Measurements from ENCODE around the gene NEDD9. TPM values are rescaled to one million over a fixed set of nuclear protein-coding genes. Genes with fewer than 3 reads are reported as not detected.

The NEDD9 gene
- total and polyA plus RNA-seq, 2 experiments from 2014 or later = 4.4 to 13.0 TPM

DNA sequence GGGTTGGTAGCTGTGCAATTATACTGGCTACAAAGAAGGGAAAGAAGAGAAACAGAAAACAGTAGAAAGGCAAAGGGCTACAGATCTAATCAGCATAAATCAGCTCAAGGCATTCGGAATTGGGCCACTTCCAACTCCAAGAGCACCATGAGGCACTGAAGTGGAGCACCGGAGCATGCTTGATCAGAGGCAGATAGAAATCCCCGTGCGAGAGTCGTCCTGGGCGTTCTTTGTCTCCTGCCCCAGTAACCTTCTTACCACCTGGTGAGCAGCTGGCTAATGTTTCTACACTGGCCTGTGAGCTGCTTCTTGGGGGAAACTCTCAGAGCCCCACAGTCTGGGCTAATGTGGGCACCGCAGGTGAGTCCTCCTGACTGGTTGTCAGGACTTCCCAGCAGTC lies 16.7 kb downstream of the NEDD9 start (continued):
- TF ChIP-seq, protein P1, sequence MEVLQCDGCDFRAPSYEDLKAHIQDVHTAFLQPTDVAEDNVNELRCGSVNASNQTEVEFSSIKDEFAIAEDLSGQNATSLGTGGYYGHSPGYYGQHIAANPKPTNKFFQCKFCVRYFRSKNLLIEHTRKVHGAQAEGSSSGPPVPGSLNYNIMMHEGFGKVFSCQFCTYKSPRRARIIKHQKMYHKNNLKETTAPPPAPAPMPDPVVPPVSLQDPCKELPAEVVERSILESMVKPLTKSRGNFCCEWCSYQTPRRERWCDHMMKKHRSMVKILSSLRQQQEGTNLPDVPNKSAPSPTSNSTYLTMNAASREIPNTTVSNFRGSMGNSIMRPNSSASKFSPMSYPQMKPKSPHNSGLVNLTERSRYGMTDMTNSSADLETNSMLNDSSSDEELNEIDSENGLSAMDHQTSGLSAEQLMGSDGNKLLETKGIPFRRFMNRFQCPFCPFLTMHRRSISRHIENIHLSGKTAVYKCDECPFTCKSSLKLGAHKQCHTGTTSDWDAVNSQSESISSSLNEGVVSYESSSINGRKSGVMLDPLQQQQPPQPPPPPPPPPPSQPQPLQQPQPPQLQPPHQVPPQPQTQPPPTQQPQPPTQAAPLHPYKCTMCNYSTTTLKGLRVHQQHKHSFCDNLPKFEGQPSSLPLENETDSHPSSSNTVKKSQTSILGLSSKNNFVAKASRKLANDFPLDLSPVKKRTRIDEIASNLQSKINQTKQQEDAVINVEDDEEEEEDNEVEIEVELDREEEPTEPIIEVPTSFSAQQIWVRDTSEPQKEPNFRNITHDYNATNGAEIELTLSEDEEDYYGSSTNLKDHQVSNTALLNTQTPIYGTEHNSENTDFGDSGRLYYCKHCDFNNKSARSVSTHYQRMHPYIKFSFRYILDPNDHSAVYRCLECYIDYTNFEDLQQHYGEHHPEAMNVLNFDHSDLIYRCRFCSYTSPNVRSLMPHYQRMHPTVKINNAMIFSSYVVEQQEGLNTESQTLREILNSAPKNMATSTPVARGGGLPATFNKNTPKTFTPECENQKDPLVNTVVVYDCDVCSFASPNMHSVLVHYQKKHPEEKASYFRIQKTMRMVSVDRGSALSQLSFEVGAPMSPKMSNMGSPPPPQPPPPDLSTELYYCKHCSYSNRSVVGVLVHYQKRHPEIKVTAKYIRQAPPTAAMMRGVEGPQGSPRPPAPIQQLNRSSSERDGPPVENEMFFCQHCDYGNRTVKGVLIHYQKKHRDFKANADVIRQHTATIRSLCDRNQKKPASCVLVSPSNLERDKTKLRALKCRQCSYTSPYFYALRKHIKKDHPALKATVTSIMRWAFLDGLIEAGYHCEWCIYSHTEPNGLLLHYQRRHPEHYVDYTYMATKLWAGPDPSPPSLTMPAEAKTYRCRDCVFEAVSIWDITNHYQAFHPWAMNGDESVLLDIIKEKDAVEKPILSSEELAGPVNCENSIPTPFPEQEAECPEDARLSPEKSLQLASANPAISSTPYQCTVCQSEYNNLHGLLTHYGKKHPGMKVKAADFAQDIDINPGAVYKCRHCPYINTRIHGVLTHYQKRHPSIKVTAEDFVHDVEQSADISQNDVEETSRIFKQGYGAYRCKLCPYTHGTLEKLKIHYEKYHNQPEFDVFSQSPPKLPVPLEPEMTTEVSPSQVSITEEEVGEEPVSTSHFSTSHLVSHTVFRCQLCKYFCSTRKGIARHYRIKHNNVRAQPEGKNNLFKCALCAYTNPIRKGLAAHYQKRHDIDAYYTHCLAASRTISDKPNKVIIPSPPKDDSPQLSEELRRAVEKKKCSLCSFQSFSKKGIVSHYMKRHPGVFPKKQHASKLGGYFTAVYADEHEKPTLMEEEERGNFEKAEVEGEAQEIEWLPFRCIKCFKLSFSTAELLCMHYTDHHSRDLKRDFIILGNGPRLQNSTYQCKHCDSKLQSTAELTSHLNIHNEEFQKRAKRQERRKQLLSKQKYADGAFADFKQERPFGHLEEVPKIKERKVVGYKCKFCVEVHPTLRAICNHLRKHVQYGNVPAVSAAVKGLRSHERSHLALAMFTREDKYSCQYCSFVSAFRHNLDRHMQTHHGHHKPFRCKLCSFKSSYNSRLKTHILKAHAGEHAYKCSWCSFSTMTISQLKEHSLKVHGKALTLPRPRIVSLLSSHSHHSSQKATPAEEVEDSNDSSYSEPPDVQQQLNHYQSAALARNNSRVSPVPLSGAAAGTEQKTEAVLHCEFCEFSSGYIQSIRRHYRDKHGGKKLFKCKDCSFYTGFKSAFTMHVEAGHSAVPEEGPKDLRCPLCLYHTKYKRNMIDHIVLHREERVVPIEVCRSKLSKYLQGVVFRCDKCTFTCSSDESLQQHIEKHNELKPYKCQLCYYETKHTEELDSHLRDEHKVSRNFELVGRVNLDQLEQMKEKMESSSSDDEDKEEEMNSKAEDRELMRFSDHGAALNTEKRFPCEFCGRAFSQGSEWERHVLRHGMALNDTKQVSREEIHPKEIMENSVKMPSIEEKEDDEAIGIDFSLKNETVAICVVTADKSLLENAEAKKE (CRISPR knock-in tag; IDR thresholded peaks at IDR 0.05) = no peak
- TF ChIP-seq NANOG (IDR thresholded peaks at IDR 0.05; ENCODE audit: borderline replicate concordance) (no peak), POLR2AphosphoS5 (IDR thresholded peaks at IDR 0.05; ENCODE audit: low read depth) (no peak), JUNB (IDR thresholded peaks at IDR 0.05; ENCODE audit: unreplicated experiment) (no peak), CREB1 (CRISPR knock-in tag; IDR thresholded peaks at IDR 0.05; ENCODE audit: low read depth) (no peak), EZH2 (IDR thresholded peaks at IDR 0.05; ENCODE audit: low read depth, unreplicated experiment) (no peak)

DNA sequence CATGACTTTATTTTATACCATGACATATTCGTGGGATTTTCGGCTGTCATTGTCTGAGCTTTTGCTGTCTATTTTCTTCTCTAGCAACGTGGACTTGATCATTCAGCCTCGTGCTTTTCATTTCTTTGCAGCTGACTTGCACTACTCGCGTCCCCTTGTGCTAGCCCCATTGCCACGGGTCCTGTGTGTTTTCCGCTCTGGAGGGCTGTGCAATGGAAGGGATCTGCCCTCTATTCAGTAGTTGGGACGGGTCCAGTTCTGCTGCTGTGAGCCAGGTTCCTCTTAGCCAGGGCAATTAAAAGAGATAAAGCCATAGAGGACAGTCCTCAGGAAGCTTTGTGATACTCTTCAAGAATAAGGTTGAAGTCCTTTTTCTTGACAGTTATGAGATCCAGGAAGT lies 17.6 kb downstream of the NEDD9 start:
- H3K27ac Mint-ChIP-seq = no peak overlapping the region
- Histone ChIP-seq H2AFZ (no peak overlapping the region), H3K4me1 (ENCODE audit: insufficient read depth) (peaks cover 36% of the 10 kb centered on the region), H3K27me3 (ENCODE audit: insufficient read depth) (no peaks in the 10 kb centered on the region), H3K9me2 (ENCODE audit: insufficient read depth) (no peaks in the 10 kb centered on the region), H3K4me3 (no peak overlapping the region), H3F3A (replicated peaks; ENCODE audit: low read depth) (no peaks in the 10 kb centered on the region), H3K36me3 (ENCODE audit: insufficient read depth) (peaks cover 5% of the 10 kb centered on the region; the same call in 1 of the 2 replicates), H3K79me2 (replicated peaks; ENCODE audit: insufficient read depth) (no peaks in the 10 kb centered on the region), H3K27ac (ENCODE audit: low read depth) (no peak overlapping the region), H4K20me1 (replicated peaks; ENCODE audit: insufficient read depth) (no peaks in the 10 kb centered on the region), H3K4me2 (no peak overlapping the region)
- DNase-seq (ENCODE audit: low spot score) (no peak), ATAC-seq (no peak)
- H3K9me3 Mint-ChIP-seq = no peaks in the 10 kb centered on the region
- peaks cover 50% of the 10 kb centered on the region for H3K4me1 Mint-ChIP-seq
- H3K27me3 Mint-ChIP-seq (ENCODE audit: insufficient read depth, low read depth, poor library complexity) = no peaks in the 10 kb centered on the region
- no peak overlapping the region for H3K4me3 Mint-ChIP-seq
- peaks cover 4% of the 10 kb centered on the region; the same call in 1 of the 3 replicates for H3K36me3 Mint-ChIP-seq (ENCODE audit: low read depth)
- TF ChIP-seq, protein P2, sequence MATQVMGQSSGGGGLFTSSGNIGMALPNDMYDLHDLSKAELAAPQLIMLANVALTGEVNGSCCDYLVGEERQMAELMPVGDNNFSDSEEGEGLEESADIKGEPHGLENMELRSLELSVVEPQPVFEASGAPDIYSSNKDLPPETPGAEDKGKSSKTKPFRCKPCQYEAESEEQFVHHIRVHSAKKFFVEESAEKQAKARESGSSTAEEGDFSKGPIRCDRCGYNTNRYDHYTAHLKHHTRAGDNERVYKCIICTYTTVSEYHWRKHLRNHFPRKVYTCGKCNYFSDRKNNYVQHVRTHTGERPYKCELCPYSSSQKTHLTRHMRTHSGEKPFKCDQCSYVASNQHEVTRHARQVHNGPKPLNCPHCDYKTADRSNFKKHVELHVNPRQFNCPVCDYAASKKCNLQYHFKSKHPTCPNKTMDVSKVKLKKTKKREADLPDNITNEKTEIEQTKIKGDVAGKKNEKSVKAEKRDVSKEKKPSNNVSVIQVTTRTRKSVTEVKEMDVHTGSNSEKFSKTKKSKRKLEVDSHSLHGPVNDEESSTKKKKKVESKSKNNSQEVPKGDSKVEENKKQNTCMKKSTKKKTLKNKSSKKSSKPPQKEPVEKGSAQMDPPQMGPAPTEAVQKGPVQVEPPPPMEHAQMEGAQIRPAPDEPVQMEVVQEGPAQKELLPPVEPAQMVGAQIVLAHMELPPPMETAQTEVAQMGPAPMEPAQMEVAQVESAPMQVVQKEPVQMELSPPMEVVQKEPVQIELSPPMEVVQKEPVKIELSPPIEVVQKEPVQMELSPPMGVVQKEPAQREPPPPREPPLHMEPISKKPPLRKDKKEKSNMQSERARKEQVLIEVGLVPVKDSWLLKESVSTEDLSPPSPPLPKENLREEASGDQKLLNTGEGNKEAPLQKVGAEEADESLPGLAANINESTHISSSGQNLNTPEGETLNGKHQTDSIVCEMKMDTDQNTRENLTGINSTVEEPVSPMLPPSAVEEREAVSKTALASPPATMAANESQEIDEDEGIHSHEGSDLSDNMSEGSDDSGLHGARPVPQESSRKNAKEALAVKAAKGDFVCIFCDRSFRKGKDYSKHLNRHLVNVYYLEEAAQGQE (IDR thresholded peaks at IDR 0.05; ENCODE audit: unreplicated experiment) = no peak
- TF ChIP-seq JUNB (IDR thresholded peaks at IDR 0.05; ENCODE audit: unreplicated experiment) = no peak
- TF ChIP-seq, protein P3, sequence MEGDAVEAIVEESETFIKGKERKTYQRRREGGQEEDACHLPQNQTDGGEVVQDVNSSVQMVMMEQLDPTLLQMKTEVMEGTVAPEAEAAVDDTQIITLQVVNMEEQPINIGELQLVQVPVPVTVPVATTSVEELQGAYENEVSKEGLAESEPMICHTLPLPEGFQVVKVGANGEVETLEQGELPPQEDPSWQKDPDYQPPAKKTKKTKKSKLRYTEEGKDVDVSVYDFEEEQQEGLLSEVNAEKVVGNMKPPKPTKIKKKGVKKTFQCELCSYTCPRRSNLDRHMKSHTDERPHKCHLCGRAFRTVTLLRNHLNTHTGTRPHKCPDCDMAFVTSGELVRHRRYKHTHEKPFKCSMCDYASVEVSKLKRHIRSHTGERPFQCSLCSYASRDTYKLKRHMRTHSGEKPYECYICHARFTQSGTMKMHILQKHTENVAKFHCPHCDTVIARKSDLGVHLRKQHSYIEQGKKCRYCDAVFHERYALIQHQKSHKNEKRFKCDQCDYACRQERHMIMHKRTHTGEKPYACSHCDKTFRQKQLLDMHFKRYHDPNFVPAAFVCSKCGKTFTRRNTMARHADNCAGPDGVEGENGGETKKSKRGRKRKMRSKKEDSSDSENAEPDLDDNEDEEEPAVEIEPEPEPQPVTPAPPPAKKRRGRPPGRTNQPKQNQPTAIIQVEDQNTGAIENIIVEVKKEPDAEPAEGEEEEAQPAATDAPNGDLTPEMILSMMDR (conservative IDR thresholded peaks at IDR 0.05; ENCODE audit: low read depth in 2 of 2) = no peak
- no peak for TF ChIP-seq EZH2phosphoT487 (IDR thresholded peaks at IDR 0.05; ENCODE audit: unreplicated experiment)
- no peak for TF ChIP-seq NANOG (IDR thresholded peaks at IDR 0.05; ENCODE audit: borderline replicate concordance)
- no peak for TF ChIP-seq ZNF114 (CRISPR knock-in tag; IDR thresholded peaks at IDR 0.05)
- TF ChIP-seq ZNF331 (CRISPR knock-in tag; IDR thresholded peaks at IDR 0.05; ENCODE audit: low read depth) = no peak
- TF ChIP-seq POLR2AphosphoS5 (IDR thresholded peaks at IDR 0.05; ENCODE audit: low read depth) = no peak
- TF ChIP-seq STAT1 (IDR thresholded peaks at IDR 0.05; ENCODE audit: unreplicated experiment) = no peak
- TF ChIP-seq CREB1 (CRISPR knock-in tag; IDR thresholded peaks at IDR 0.05; ENCODE audit: low read depth) = no peak
- TF ChIP-seq, protein P4, sequence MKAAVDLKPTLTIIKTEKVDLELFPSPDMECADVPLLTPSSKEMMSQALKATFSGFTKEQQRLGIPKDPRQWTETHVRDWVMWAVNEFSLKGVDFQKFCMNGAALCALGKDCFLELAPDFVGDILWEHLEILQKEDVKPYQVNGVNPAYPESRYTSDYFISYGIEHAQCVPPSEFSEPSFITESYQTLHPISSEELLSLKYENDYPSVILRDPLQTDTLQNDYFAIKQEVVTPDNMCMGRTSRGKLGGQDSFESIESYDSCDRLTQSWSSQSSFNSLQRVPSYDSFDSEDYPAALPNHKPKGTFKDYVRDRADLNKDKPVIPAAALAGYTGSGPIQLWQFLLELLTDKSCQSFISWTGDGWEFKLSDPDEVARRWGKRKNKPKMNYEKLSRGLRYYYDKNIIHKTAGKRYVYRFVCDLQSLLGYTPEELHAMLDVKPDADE (IDR thresholded peaks at IDR 0.05) = no peak
- no peak for TF ChIP-seq EZH2 (IDR thresholded peaks at IDR 0.05; ENCODE audit: low read depth, unreplicated experiment)

All from GM23338 (cell line).